Calu3 (cell line): ENCODE data around the gene HSP90AB1. TPM values are rescaled to one million over a fixed set of nuclear protein-coding genes. Genes with fewer than 3 reads are reported as not detected.

ENCODE experiments used
- BruUV-seq: library from RNA; stranded (reverse); fragments of 400-500 nt; replicated peaks from 2 replicates; lab custom pipeline; 2021; lab: Mats Ljungman, UMichigan
- CTCF ChIA-PET: fragments of 300-600 bp; sonication (Branson Sonifier 250); formaldehyde crosslinking; loops from one replicate; lab custom pipeline; 2022; ENCODE audit warnings: antibody characterized with exemption; lab: Charles Lee
- DNase-seq: peaks from one replicate; pipeline ENCODE4 v3.0.0; 2022
- H3K27ac Mint-ChIP-seq: one replicate; pipeline ENCODE4 v1.8.0; 2022; ENCODE audit warnings: mixed read lengths; ENCODE audit not compliant: unreplicated experiment
- H3K27me3 Mint-ChIP-seq: one replicate; pipeline ENCODE4 v1.8.0; 2022; ENCODE audit warnings: mixed read lengths; ENCODE audit not compliant: unreplicated experiment
- H3K36me3 Mint-ChIP-seq: one replicate; pipeline ENCODE4 v1.8.0; 2022; ENCODE audit warnings: mild to moderate bottlenecking, moderate library complexity, mixed read lengths; ENCODE audit not compliant: insufficient read depth, unreplicated experiment
- H3K4me1 Mint-ChIP-seq: one replicate; pipeline ENCODE4 v1.8.0; 2022; ENCODE audit warnings: mild to moderate bottlenecking, low read depth, mixed read lengths; ENCODE audit not compliant: unreplicated experiment
- H3K4me3 Mint-ChIP-seq: one replicate; pipeline ENCODE4 v1.8.0; 2022; ENCODE audit warnings: mild to moderate bottlenecking, low read depth, moderate library complexity, mixed read lengths; ENCODE audit not compliant: unreplicated experiment
- H3K9me3 Mint-ChIP-seq: one replicate; pipeline ENCODE4 v1.8.0; 2022; ENCODE audit warnings: low read depth, mixed read lengths; ENCODE audit not compliant: unreplicated experiment
- CTCF ChIP-seq: fragments of 200-600 bp; IDR thresholded peaks from one replicate; pipeline ENCODE4 v1.8.0; 2022; ENCODE audit warnings: antibody characterized with exemption; ENCODE audit not compliant: unreplicated experiment
- intact Hi-C: fragments of 100-400 bp; cut with micrococcal nuclease; formaldehyde crosslinking; loops from one replicate; pipeline ENCODE4 v1.10.0; 2022; ENCODE audit not compliant: unreplicated experiment
- total RNA-seq: library from RNA; stranded (reverse); gene quantifications from 2 replicates; pipeline ENCODE4 v1.2.3, GENCODE V29; 2022

Gene HSP90AB1
- total RNA-seq, 1 experiment from 2014 or later = 2,073 TPM

DNA sequence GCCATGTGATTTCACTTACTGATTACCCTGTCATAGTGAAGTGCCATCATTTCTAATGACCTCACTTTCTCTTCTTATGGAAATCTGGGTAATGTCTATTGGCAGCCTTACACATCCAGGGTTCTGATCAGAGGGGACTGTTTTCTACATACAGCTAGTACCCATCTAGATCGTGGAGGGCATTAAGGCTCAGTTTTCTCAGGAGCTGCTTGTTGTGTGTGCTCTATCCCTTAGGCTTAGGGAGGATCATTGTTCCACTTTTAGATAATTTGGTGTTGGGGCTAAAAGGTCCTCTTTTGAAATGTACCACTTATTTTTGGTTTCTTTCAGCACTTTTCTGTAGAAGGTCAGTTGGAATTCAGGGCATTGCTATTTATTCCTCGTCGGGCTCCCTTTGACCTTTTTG, 3.8 kb downstream of the HSP90AB1 start:
- H3K4me1 Mint-ChIP-seq = peaks cover 68% of the 10 kb centered on the region
- DNase-seq = no peak
- intact Hi-C loops = no loop called here
- CTCF ChIA-PET = no interaction called here
- H3K36me3 Mint-ChIP-seq = peaks cover 100% of the 10 kb centered on the region
- peak overlapping the region; percentile 88 for H3K4me3 Mint-ChIP-seq
- no peaks in the 10 kb centered on the region for H3K27me3 Mint-ChIP-seq
- TF ChIP-seq CTCF = no peak
- peak overlapping the region; percentile 99 for H3K27ac Mint-ChIP-seq
- no TSS peak for BruUV-seq
- H3K9me3 Mint-ChIP-seq = no peaks in the 10 kb centered on the region

GRCh38 chr6:44251576-44252524, 4.9 kb downstream of the HSP90AB1 start:
- CTCF ChIA-PET = interaction anchor here (0.7 to 0.8 kb wide), 2 partner anchors 80 to 140 kb away, joined by 3 read pairs; no protein-coding TSS in a partner anchor
- Mint-ChIP-seq H3K27ac (peak overlapping the region; percentile 6), H3K9me3 (no peaks in the 10 kb centered on the region), H3K4me1 (peaks cover 79% of the 10 kb centered on the region), H3K36me3 (peaks cover 100% of the 10 kb centered on the region), H3K27me3 (no peaks in the 10 kb centered on the region), H3K4me3 (peak overlapping the region; percentile 0)
- no TSS peak for BruUV-seq
- TF ChIP-seq CTCF = no peak
- DNase-seq = no peak
- intact Hi-C loops = no loop called here

DNA sequence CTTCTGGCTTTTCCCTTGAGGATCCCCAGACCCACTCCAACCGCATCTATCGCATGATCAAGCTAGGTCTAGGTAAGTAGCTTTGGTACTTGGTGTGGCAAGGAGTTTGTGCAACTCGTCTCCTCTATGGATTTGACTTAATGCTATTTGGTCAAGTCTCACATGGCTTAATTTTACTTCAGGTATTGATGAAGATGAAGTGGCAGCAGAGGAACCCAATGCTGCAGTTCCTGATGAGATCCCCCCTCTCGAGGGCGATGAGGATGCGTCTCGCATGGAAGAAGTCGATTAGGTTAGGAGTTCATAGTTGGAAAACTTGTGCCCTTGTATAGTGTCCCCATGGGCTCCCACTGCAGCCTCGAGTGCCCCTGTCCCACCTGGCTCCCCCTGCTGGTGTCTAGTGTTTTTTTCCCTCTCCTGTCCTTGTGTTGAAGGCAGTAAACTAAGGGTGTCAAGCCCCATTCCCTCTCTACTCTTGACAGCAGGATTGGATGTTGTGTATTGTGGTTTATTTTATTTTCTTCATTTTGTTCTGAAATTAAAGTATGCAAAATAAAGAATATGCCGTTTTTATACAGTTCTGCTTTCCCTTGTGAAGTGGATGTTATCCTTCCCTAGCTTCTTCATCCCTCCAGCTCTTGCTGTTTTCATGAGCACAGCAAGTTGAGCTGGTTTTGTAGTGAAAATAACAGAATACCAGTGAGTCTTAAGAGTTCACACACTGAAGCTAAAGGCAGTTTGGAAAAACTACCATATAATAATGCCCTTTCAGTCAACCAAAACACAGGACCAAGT, 6.6 kb downstream of the HSP90AB1 start:
- H3K36me3 Mint-ChIP-seq = peaks cover 100% of the 10 kb centered on the region
- H3K27me3 Mint-ChIP-seq = no peaks in the 10 kb centered on the region
- peak overlapping the region; percentile 72 for H3K27ac Mint-ChIP-seq
- TF ChIP-seq CTCF = peak; percentile 57
- H3K9me3 Mint-ChIP-seq = no peaks in the 10 kb centered on the region
- intact Hi-C loops = no loop called here
- H3K4me3 Mint-ChIP-seq = peak overlapping the region; percentile 86
- BruUV-seq = TSS peak; percentile 1
- peak; percentile 93 for DNase-seq
- H3K4me1 Mint-ChIP-seq = peaks cover 88% of the 10 kb centered on the region
- CTCF ChIA-PET = interaction anchor here (0.5 to 1.0 kb wide), 3 partner anchors 17 to 157 kb away, joined by 3 to 4 read pairs (median 3); no protein-coding TSS in a partner anchor
